Measurements from ENCODE around the gene AUNIP. TPM values are rescaled to one million over a fixed set of nuclear protein-coding genes. Genes with fewer than 3 reads are reported as not detected.
"Not testable (repeated sequence)": the region's sequence is repeated elsewhere in the genome, so short reads cannot be mapped to it uniquely, and the experiment has no call there.

Gene AUNIP
- total and polyA plus RNA-seq, 9 donors = 0.23 to 0.75 (median 0.44) TPM; not detected in 1

- H3K9me3 ChIP-seq = no peaks in the 10 kb centered on the region
- no peak overlapping the region for H3K27ac ChIP-seq
- WGBS, 3 donors = 85 to 92% (median 90%) methylated on average over 3 of the region's 3 CpGs
- no peaks in the 10 kb centered on the region for H3K4me1 ChIP-seq (ENCODE audit: insufficient read depth)
- no peak for DNase-seq
- TF ChIP-seq POLR2A (IDR thresholded peaks at IDR 0.05) (no peak), EP300 (IDR thresholded peaks at IDR 0.05) (no peak)
- TF ChIP-seq, protein P1, sequence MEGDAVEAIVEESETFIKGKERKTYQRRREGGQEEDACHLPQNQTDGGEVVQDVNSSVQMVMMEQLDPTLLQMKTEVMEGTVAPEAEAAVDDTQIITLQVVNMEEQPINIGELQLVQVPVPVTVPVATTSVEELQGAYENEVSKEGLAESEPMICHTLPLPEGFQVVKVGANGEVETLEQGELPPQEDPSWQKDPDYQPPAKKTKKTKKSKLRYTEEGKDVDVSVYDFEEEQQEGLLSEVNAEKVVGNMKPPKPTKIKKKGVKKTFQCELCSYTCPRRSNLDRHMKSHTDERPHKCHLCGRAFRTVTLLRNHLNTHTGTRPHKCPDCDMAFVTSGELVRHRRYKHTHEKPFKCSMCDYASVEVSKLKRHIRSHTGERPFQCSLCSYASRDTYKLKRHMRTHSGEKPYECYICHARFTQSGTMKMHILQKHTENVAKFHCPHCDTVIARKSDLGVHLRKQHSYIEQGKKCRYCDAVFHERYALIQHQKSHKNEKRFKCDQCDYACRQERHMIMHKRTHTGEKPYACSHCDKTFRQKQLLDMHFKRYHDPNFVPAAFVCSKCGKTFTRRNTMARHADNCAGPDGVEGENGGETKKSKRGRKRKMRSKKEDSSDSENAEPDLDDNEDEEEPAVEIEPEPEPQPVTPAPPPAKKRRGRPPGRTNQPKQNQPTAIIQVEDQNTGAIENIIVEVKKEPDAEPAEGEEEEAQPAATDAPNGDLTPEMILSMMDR (IDR thresholded peaks at IDR 0.05) = no peak
- H3K27me3 ChIP-seq = no peaks in the 10 kb centered on the region
- no peak overlapping the region for H3K4me3 ChIP-seq
- no peaks in the 10 kb centered on the region for H3K36me3 ChIP-seq
- intact Hi-C loops (cut with DNase I) = no loop called here
Measured at GRCh38 chr1:25844536-25845337, 14.5 kb downstream of the AUNIP start.

- intact Hi-C loops (cut with DNase I) = no loop called here
Measured at GRCh38 chr1:25843483-25843882, 15.8 kb downstream of the AUNIP start.

DNA sequence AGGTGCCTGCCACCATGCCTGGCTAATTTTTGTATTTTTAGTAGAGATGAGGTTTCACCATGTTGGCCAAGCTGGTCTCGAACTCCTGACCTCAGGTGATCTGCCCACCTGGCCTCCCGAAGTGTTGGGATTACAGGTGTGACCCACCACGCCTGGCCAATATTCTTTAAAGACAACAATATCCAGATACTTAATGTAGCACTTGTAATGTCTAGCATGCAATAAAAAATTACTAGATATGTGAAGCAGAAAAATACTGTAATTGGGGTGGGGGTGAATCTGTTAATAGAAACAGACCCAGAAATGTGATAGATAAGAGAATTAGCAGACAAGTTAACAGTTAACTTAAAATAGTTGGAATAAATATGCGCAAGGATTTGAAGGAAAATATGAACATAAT lies 19.4 kb downstream of the AUNIP start:
- H3K4me3 ChIP-seq; H3K27ac ChIP-seq; H3K27me3 ChIP-seq; H3K4me1 ChIP-seq (ENCODE audit: insufficient read depth); H3K36me3 ChIP-seq; H3K9me3 ChIP-seq; intact Hi-C loops (cut with DNase I); DNase-seq: not testable (repeated sequence)
- 95 to 97% (median 97%) methylated on average over 4 of the region's 4 CpGs for WGBS, 3 donors

More at GRCh38 chr1:25843483-25843882, 15.8 kb downstream of the AUNIP start:
- Histone ChIP-seq H3K27me3 (no peaks in the 10 kb centered on the region), H3K27ac (no peak overlapping the region), H3K4me3 (no peak overlapping the region), H3K9me3 (no peaks in the 10 kb centered on the region), H3K4me1 (ENCODE audit: insufficient read depth) (no peaks in the 10 kb centered on the region), H3K36me3 (no peaks in the 10 kb centered on the region)
- TF ChIP-seq, protein P1 (IDR thresholded peaks at IDR 0.05) = no peak
- TF ChIP-seq POLR2A (IDR thresholded peaks at IDR 0.05) (no peak), EP300 (IDR thresholded peaks at IDR 0.05) (no peak)
- WGBS, 3 donors = 89 to 91% (median 89%) methylated on average over 3 of the region's 3 CpGs
- DNase-seq = no peak

DNA sequence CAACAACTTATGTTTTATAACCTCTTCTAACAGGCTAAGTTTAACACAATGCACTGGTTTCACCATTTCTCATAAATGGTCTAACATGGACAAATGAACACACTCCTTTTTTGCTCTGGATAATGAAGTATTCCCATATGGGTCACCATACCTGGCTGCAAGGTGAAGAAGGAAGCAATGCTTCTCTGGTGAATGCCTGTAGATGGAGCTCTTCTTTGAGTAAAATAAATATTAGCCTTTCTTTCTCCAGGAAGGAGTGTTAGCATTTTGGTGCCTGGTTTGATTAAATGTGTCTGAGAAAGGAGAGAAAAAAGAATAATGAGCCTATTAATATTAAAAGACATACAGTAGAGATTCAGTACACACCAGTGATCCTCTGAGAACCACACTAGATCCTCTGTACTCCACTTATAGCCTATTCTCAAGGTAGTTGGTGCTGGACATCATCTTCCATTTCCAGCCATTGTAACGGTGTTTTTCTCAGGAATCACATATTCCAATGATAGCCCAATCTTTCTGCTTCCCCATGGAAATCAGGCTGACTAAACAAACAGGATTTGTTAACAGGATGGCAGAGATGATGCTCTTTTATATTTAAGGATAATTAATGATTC lies 21.9 kb downstream of the AUNIP start:
- DNase-seq = no peak
- WGBS, 3 donors = 79 to 85% (median 79%) methylated on average over 1 of the region's 1 CpG
- Histone ChIP-seq H3K36me3 (no peaks in the 10 kb centered on the region), H3K27me3 (no peaks in the 10 kb centered on the region), H3K9me3 (no peaks in the 10 kb centered on the region), H3K27ac (no peak overlapping the region), H3K4me1 (ENCODE audit: insufficient read depth) (peaks cover 2% of the 10 kb centered on the region), H3K4me3 (no peak overlapping the region)
- intact Hi-C loops (cut with DNase I) = no loop called here
- TF ChIP-seq, protein P1 (IDR thresholded peaks at IDR 0.05) = no peak
- TF ChIP-seq POLR2A (IDR thresholded peaks at IDR 0.05) (no peak), EP300 (IDR thresholded peaks at IDR 0.05) (no peak)

GRCh38 chr1:25836695-25837094 lies 22.6 kb downstream of the AUNIP start:
- Histone ChIP-seq H3K4me3 (no peak overlapping the region), H3K27me3 (no peaks in the 10 kb centered on the region), H3K36me3 (no peaks in the 10 kb centered on the region), H3K4me1 (ENCODE audit: insufficient read depth) (peaks cover 2% of the 10 kb centered on the region), H3K27ac (no peak overlapping the region), H3K9me3 (no peaks in the 10 kb centered on the region)
- TF ChIP-seq EP300 (IDR thresholded peaks at IDR 0.05) (no peak), POLR2A (IDR thresholded peaks at IDR 0.05) (no peak)
- TF ChIP-seq, protein P1 (IDR thresholded peaks at IDR 0.05) = no peak
- no peak for DNase-seq
- 45 to 47% (median 46%) methylated on average over 3 of the region's 3 CpGs for WGBS, 3 donors
- intact Hi-C loops (cut with DNase I) = no loop called here

Measured in ovary (tissue), 9 donors.